SK-N-SH (cell line): ENCODE results near the gene CD2AP.

ENCODE experiments used
- FOSL2 ChIP-seq: IDR thresholded peaks from 2 replicates; pipeline ENCODE4 v1.4.0; 2012; ENCODE audit warnings: low read depth, mild to moderate bottlenecking, moderate library complexity, borderline replicate concordance
- GATA2 ChIP-seq: sonication (generic); formaldehyde crosslinking; IDR thresholded peaks from 2 replicates; pipeline ENCODE4 v1.5.0; 2020; ENCODE audit warnings: mild to moderate bottlenecking, missing genetic modification reagents
- MXI1 ChIP-seq: IDR thresholded peaks from 2 replicates; pipeline ENCODE4 v1.6.1; 2012; ENCODE audit warnings: mild to moderate bottlenecking, low read depth, low read length, improper control_type of control experiment
- NRF1 ChIP-seq: IDR thresholded peaks from 2 replicates; pipeline ENCODE4 v1.6.1; 2012; ENCODE audit warnings: low read depth, mild to moderate bottlenecking, low read length
- TAF1 ChIP-seq: IDR thresholded peaks from 2 replicates; pipeline ENCODE4 v1.6.1; 2012; ENCODE audit warnings: low read depth, mild to moderate bottlenecking, low read length, moderate library complexity, borderline replicate concordance
- USF1 ChIP-seq: IDR thresholded peaks from 2 replicates; pipeline ENCODE4 v1.4.0; 2012; ENCODE audit warnings: low read depth, borderline replicate concordance
- YY1 ChIP-seq: IDR thresholded peaks from 2 replicates; pipeline ENCODE4 v1.4.0; 2012; ENCODE audit warnings: low read depth, mild to moderate bottlenecking
- TF ChIP-seq, protein P1 (sequence below): fragments of 200-600 bp; sonication (generic); IDR thresholded peaks from 2 replicates; pipeline ENCODE4 v1.6.1; 2017; ENCODE audit warnings: antibody characterized with exemption, mild to moderate bottlenecking, moderate library complexity

- TF ChIP-seq MXI1, result no peak
- TF ChIP-seq TAF1, result no peak
- no peak for TF ChIP-seq USF1
- TF ChIP-seq, protein P1, sequence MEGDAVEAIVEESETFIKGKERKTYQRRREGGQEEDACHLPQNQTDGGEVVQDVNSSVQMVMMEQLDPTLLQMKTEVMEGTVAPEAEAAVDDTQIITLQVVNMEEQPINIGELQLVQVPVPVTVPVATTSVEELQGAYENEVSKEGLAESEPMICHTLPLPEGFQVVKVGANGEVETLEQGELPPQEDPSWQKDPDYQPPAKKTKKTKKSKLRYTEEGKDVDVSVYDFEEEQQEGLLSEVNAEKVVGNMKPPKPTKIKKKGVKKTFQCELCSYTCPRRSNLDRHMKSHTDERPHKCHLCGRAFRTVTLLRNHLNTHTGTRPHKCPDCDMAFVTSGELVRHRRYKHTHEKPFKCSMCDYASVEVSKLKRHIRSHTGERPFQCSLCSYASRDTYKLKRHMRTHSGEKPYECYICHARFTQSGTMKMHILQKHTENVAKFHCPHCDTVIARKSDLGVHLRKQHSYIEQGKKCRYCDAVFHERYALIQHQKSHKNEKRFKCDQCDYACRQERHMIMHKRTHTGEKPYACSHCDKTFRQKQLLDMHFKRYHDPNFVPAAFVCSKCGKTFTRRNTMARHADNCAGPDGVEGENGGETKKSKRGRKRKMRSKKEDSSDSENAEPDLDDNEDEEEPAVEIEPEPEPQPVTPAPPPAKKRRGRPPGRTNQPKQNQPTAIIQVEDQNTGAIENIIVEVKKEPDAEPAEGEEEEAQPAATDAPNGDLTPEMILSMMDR, result no peak
- TF ChIP-seq YY1, result no peak
- TF ChIP-seq NRF1, result no peak
- TF ChIP-seq GATA2, result no peak
- no peak for TF ChIP-seq FOSL2
Measured at GRCh38 chr6:47447722-47448121, 29.9 kb upstream of the CD2AP start.
